Measurements from ENCODE around the gene CRYZL1.

DNA sequence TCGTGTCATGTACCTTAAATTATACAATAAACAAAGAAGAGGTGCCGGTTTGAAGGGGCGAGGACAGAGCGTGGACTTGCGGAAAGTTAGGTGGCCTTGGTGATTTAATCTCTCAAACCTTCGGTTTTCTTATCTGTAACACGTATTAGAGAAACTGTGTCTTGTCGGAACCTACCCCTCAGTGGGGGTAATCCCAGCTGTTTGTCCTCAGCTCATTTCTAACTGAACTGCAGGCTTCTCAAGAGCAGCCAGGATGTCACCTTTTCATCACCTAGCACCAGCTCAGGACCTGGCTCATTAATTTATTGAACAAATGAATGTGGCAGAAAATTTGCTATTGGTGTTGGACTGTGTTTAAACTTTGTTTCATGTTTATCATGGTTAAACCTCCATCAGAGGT lies 31.9 kb upstream of the CRYZL1 start:
- TF ChIP-seq, protein P1, sequence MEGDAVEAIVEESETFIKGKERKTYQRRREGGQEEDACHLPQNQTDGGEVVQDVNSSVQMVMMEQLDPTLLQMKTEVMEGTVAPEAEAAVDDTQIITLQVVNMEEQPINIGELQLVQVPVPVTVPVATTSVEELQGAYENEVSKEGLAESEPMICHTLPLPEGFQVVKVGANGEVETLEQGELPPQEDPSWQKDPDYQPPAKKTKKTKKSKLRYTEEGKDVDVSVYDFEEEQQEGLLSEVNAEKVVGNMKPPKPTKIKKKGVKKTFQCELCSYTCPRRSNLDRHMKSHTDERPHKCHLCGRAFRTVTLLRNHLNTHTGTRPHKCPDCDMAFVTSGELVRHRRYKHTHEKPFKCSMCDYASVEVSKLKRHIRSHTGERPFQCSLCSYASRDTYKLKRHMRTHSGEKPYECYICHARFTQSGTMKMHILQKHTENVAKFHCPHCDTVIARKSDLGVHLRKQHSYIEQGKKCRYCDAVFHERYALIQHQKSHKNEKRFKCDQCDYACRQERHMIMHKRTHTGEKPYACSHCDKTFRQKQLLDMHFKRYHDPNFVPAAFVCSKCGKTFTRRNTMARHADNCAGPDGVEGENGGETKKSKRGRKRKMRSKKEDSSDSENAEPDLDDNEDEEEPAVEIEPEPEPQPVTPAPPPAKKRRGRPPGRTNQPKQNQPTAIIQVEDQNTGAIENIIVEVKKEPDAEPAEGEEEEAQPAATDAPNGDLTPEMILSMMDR (IDR thresholded peaks at IDR 0.05; ENCODE audit: low read length), result no peak
- TF ChIP-seq EZH2 (IDR thresholded peaks at IDR 0.05; ENCODE audit: borderline replicate concordance, low read length), result no peak

All from OCI-LY1 (cell line).